WTC11 (cell line): ENCODE data around the gene UGT1A10.

Experiments used
- ATF1 ChIP-seq: sonication (generic); formaldehyde crosslinking; IDR thresholded peaks from 2 replicates; pipeline ENCODE4 v1.8.1; 2023; ENCODE audit warnings: mild to moderate bottlenecking, moderate library complexity, missing genetic modification reagents
- CREB1 ChIP-seq: sonication (generic); formaldehyde crosslinking; IDR thresholded peaks from 2 replicates; pipeline ENCODE4 v1.8.0; 2023; ENCODE audit warnings: mild to moderate bottlenecking, missing genetic modification reagents
- CREM ChIP-seq: sonication (generic); formaldehyde crosslinking; IDR thresholded peaks from 2 replicates; pipeline ENCODE4 v1.8.1; 2022; ENCODE audit warnings: mild to moderate bottlenecking, missing genetic modification reagents, moderate library complexity
- CTCF ChIP-seq: fragments of 200-600 bp; IDR thresholded peaks from 2 replicates; pipeline ENCODE4 v1.8.0; 2022; ENCODE audit warnings: antibody characterized with exemption
- FOXK1 ChIP-seq: sonication (generic); formaldehyde crosslinking; IDR thresholded peaks from 2 replicates; pipeline ENCODE4 v1.8.0; 2022; ENCODE audit warnings: mild to moderate bottlenecking, moderate library complexity, missing genetic modification reagents
- KAT7 ChIP-seq: sonication (generic); formaldehyde crosslinking; IDR thresholded peaks from 2 replicates; pipeline ENCODE4 v1.8.1; 2023; ENCODE audit warnings: missing genetic modification reagents, mild to moderate bottlenecking, borderline replicate concordance
- MAX ChIP-seq: sonication (generic); formaldehyde crosslinking; IDR thresholded peaks from 2 replicates; pipeline ENCODE4 v1.8.0; 2022; ENCODE audit warnings: mild to moderate bottlenecking, missing genetic modification reagents
- NR2C2 ChIP-seq: sonication (generic); formaldehyde crosslinking; IDR thresholded peaks from 2 replicates; pipeline ENCODE4 v1.8.0; 2022; ENCODE audit warnings: mild to moderate bottlenecking, missing genetic modification reagents
- RELA ChIP-seq: sonication (generic); formaldehyde crosslinking; IDR thresholded peaks from 2 replicates; pipeline ENCODE4 v1.8.1; 2022; ENCODE audit warnings: missing genetic modification reagents, mild to moderate bottlenecking, borderline replicate concordance
- STAT6 ChIP-seq: sonication (generic); formaldehyde crosslinking; conservative IDR thresholded peaks from 2 replicates; pipeline ENCODE4 v1.8.1; 2023; ENCODE audit warnings: mild to moderate bottlenecking, low read depth, missing genetic modification reagents, moderate library complexity
- ZNF423 ChIP-seq: fragments of 250-450 bp; sonication (Bioruptor Pico); IDR thresholded peaks from 2 replicates; pipeline ENCODE4 v2.1.2; 2022; ENCODE audit warnings: mild to moderate bottlenecking, moderate library complexity
- TF ChIP-seq, protein P1 (sequence below): sonication (generic); formaldehyde crosslinking; IDR thresholded peaks from 2 replicates; pipeline ENCODE4 v1.8.1; 2022; ENCODE audit warnings: missing genetic modification reagents, borderline replicate concordance

GRCh38 chr2:233711312-233712008 lies 75.2 kb downstream of the UGT1A10 start:
- TF ChIP-seq CTCF (peak; percentile 80), RELA (no peak), STAT6 (CRISPR knock-in tag) (no peak), MAX (no peak), KAT7 (CRISPR knock-in tag) (no peak), ATF1 (CRISPR knock-in tag) (no peak), CREB1 (CRISPR knock-in tag) (no peak), NR2C2 (no peak), ZNF423 (CRISPR knock-in tag) (peak; percentile 88), FOXK1 (CRISPR knock-in tag) (no peak), CREM (CRISPR knock-in tag) (no peak)
- TF ChIP-seq, protein P1, sequence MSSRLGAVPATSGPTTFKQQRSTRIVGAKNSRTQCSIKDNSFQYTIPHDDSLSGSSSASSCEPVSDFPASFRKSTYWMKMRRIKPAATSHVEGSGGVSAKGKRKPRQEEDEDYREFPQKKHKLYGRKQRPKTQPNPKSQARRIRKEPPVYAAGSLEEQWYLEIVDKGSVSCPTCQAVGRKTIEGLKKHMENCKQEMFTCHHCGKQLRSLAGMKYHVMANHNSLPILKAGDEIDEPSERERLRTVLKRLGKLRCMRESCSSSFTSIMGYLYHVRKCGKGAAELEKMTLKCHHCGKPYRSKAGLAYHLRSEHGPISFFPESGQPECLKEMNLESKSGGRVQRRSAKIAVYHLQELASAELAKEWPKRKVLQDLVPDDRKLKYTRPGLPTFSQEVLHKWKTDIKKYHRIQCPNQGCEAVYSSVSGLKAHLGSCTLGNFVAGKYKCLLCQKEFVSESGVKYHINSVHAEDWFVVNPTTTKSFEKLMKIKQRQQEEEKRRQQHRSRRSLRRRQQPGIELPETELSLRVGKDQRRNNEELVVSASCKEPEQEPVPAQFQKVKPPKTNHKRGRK: no peak
